D341Med (cell line): ENCODE measurements around the gene CNFN.
"Not testable (repeated sequence)": the region's sequence is repeated elsewhere in the genome, so short reads cannot be mapped to it uniquely, and the experiment has no call there.

Experiments
- DNase-seq: peaks from one replicate; pipeline ENCODE4 v3.0.0; 2012; ENCODE audit warnings: low spot score

CNFN gene

DNA sequence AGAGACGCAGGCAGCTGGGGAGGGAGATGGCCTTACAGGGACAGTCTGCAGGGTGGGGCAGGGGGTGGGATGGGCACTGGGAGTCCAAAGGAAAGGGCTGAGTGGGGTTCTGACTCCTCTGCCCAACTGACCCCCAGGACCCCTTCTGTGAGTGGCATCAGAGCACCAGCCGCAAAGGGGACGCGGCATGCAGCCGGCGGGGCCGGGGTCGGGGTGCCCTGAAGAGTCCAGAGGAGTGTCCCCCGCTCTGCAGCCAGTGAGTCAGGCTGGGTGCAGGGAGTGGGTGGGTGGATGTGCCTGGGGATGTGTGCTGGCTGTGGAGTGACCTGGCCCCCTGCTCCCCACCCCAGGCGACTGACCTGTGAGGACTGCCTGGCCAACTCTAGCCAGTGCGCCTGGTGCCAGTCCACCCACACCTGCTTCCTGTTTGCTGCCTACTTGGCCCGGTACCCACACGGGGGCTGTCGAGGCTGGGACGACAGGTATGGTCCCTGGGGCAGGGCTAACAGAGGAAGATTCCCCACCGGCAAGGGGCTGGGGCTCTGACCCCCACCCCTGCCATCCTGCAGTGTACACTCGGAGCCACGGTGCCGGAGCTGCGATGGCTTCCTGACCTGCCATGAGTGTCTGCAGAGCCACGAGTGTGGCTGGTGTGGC, 38.9 kb downstream of the CNFN start:
- DNase-seq, result no peak

GRCh38 chr19:42350417-42350816, 39.7 kb downstream of the CNFN start:
- no peak for DNase-seq

DNA sequence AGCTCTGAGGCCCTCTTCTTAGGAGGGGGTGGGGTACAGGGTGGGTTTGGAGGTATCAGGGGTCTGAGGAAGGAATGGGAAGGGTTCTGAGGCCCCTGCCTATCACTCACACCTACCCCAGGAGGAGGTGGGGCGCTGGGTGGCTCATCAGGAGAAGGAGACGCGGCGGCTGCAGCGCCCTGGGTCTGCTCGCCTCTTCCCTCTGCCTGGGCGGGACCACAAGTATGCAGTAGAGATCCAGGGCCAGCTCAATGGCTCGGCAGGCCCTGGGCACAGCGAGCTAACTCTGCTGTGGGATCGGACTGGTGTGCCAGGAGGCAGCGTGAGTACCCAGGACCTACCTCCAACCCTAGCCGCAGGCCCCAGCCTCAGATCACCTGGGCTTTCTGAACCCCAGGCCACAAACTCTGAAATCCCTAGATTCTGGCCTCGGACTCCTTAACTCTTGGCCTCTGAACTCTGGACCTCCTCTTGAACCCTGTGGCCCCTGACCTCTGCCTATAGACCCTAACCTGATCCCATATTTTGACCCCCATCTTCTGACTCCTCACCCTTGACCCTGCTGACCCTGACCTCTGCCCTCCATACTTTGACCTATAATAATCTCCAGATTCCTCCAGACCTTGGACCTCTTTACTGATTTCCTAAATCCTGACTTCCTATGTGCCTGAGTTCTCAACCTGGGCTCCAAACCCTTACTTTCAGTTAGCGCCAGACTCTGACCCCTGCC, 40.6 kb downstream of the CNFN start:
- DNase-seq, result no peak

- DNase-seq, result no peak
Measured at GRCh38 chr19:42348211-42348610, 41.9 kb downstream of the CNFN start.

- no peak for DNase-seq
Measured at GRCh38 chr19:42345191-42345812, 44.8 kb downstream of the CNFN start.

GRCh38 chr19:42344336-42344893, 45.7 kb downstream of the CNFN start:
- DNase-seq, result no peak

DNA sequence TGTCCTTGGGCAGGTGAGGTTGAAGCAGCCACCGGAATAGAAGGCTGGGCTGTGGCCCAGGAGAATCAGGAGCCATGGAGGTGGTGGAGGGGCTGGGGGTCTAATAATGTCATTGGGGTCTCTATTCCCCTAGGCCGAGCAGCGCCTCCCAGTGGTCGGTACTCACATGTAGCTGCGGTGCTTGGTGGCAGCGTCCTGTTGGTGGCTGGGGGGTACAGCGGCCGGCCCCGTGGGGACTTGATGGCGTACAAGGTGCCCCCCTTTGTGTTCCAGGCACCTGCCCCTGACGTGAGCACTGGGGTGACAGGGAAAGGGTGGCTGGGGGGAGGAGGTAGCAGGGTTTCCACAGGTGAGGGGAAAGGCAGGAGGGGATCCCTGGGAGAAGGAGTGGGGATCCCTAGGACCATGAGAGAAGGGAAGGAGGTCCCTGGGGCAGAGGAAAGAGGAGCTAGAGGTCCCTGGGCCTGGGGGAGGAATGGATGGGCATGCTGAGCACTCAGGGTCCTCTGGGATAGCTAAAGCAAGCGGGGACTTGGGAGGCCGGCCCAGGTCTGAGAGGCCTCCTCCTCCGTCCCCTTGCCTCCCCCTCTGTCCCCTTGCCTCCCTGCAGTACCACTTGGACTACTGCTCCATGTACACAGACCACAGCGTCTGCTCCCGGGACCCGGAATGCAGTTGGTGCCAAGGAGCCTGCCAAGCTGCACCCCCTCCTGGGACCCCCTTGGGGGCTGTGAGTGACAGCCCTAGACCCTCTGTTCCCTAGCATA, 46.6 kb downstream of the CNFN start:
- DNase-seq, result no peak

GRCh38 chr19:42339922-42340321, 50.2 kb downstream of the CNFN start:
- not testable (repeated sequence) for DNase-seq

GRCh38 chr19:42339126-42339860, 50.8 kb downstream of the CNFN start:
- DNase-seq, result not testable (repeated sequence)
